Limb (tissue), 2 donors: Measurements from ENCODE around the gene MEGF8.

ENCODE experiments used
- DNase-seq, 2 donors: peaks; one replicate each; pipeline ENCODE4 v3.0.0-alpha.2; 2016; ENCODE audit errors: extremely low spot score in 2 of 2

The MEGF8 gene

GRCh38 chr19:42285988-42286348 lies 39.5 kb upstream of the MEGF8 start:
- DNase-seq, result no peak

GRCh38 chr19:42286349-42287016 lies 39.0 kb upstream of the MEGF8 start:
- DNase-seq, result peak; percentile 38 to 73

GRCh38 chr19:42287017-42287826 lies 38.2 kb upstream of the MEGF8 start:
- DNase-seq, result no peak

GRCh38 chr19:42287827-42288107 lies 37.7 kb upstream of the MEGF8 start:
- DNase-seq, result no peak

- no peak for DNase-seq
These were observed 37.0 kb upstream of the MEGF8 start for GRCh38 chr19:42288387-42288786.

GRCh38 chr19:42288881-42289555 lies 36.4 kb upstream of the MEGF8 start:
- no peak for DNase-seq

- no peak for DNase-seq
These were observed 35.8 kb upstream of the MEGF8 start for GRCh38 chr19:42289556-42290041.

GRCh38 chr19:42290136-42290522 lies 35.3 kb upstream of the MEGF8 start:
- DNase-seq, result no peak

GRCh38 chr19:42290523-42291434 lies 34.7 kb upstream of the MEGF8 start:
- DNase-seq, result peak in 1 of 2 donors; percentile 50

- peak in 1 of 2 donors; percentile 43 for DNase-seq
These were observed 34.0 kb upstream of the MEGF8 start for GRCh38 chr19:42291435-42291810.

- DNase-seq, result no peak
These were observed 33.1 kb upstream of the MEGF8 start for GRCh38 chr19:42292042-42292960.

GRCh38 chr19:42292963-42293362 lies 32.5 kb upstream of the MEGF8 start:
- DNase-seq, result no peak

- no peak for DNase-seq
These were observed 31.9 kb upstream of the MEGF8 start for GRCh38 chr19:42293540-42293939.

GRCh38 chr19:42293948-42294347 lies 31.5 kb upstream of the MEGF8 start:
- no peak for DNase-seq

GRCh38 chr19:42294471-42295137 lies 30.8 kb upstream of the MEGF8 start:
- DNase-seq, result no peak

GRCh38 chr19:42295342-42295741 lies 30.1 kb upstream of the MEGF8 start:
- DNase-seq, result no peak

GRCh38 chr19:42295831-42296525 lies 29.5 kb upstream of the MEGF8 start:
- DNase-seq, result peak; percentile 43 to 91

GRCh38 chr19:42297039-42297438 lies 28.4 kb upstream of the MEGF8 start:
- DNase-seq, result no peak

GRCh38 chr19:42301646-42302203 lies 23.7 kb upstream of the MEGF8 start, which contains the start of gene PRR19:
PRR19 (plus strand) TSS chr19:42302132; CDS start chr19:42309585, 7,453 bp downstream.
- DNase-seq, result no peak
